NB4 (cell line): ENCODE results near the gene EFCAB9.

Source experiments
- CTCF ChIP-seq: IDR thresholded peaks from one replicate; pipeline ENCODE4 v1.5.1; 2012; ENCODE audit warnings: low read depth, low read length
- POLR2A ChIP-seq: IDR thresholded peaks from 2 replicates; pipeline ENCODE4 v1.6.1; 2011; ENCODE audit warnings: mild to moderate bottlenecking; ENCODE audit not compliant: insufficient read length; ENCODE audit errors: extremely low read depth

GRCh38 chr5:172238334-172238733 lies 44.4 kb downstream of the EFCAB9 start:
- TF ChIP-seq POLR2A (no peak), CTCF (no peak)
